Calu3 (cell line): Measurements from ENCODE around the gene CLECL1. TPM values are rescaled to one million over a fixed set of nuclear protein-coding genes. Genes with fewer than 3 reads are reported as not detected.

Experiments
- BruUV-seq: library from RNA; stranded (reverse); fragments of 400-500 nt; replicated peaks from 2 replicates; lab custom pipeline; 2021; lab: Mats Ljungman, UMichigan
- CTCF ChIA-PET: fragments of 300-600 bp; sonication (Branson Sonifier 250); formaldehyde crosslinking; loops from one replicate; lab custom pipeline; 2022; ENCODE audit warnings: antibody characterized with exemption; lab: Charles Lee
- DNase-seq: peaks from one replicate; pipeline ENCODE4 v3.0.0; 2022
- H3K27ac Mint-ChIP-seq: one replicate; pipeline ENCODE4 v1.8.0; 2022; ENCODE audit warnings: mixed read lengths; ENCODE audit not compliant: unreplicated experiment
- H3K27me3 Mint-ChIP-seq: one replicate; pipeline ENCODE4 v1.8.0; 2022; ENCODE audit warnings: mixed read lengths; ENCODE audit not compliant: unreplicated experiment
- H3K36me3 Mint-ChIP-seq: one replicate; pipeline ENCODE4 v1.8.0; 2022; ENCODE audit warnings: mild to moderate bottlenecking, moderate library complexity, mixed read lengths; ENCODE audit not compliant: insufficient read depth, unreplicated experiment
- H3K4me1 Mint-ChIP-seq: one replicate; pipeline ENCODE4 v1.8.0; 2022; ENCODE audit warnings: mild to moderate bottlenecking, low read depth, mixed read lengths; ENCODE audit not compliant: unreplicated experiment
- H3K4me3 Mint-ChIP-seq: one replicate; pipeline ENCODE4 v1.8.0; 2022; ENCODE audit warnings: mild to moderate bottlenecking, low read depth, moderate library complexity, mixed read lengths; ENCODE audit not compliant: unreplicated experiment
- H3K9me3 Mint-ChIP-seq: one replicate; pipeline ENCODE4 v1.8.0; 2022; ENCODE audit warnings: low read depth, mixed read lengths; ENCODE audit not compliant: unreplicated experiment
- intact Hi-C: fragments of 100-400 bp; cut with micrococcal nuclease; formaldehyde crosslinking; loops from one replicate; pipeline ENCODE4 v1.10.0; 2022; ENCODE audit not compliant: unreplicated experiment
- total RNA-seq: library from RNA; stranded (reverse); gene quantifications from 2 replicates; pipeline ENCODE4 v1.2.3, GENCODE V29; 2022
- TF ChIP-seq, protein P1 (sequence below): fragments of 200-600 bp; IDR thresholded peaks from one replicate; pipeline ENCODE4 v1.8.0; 2022; ENCODE audit warnings: antibody characterized with exemption; ENCODE audit not compliant: unreplicated experiment

CLECL1 gene
- total RNA-seq, 1 experiment from 2014 or later = not detected

DNA sequence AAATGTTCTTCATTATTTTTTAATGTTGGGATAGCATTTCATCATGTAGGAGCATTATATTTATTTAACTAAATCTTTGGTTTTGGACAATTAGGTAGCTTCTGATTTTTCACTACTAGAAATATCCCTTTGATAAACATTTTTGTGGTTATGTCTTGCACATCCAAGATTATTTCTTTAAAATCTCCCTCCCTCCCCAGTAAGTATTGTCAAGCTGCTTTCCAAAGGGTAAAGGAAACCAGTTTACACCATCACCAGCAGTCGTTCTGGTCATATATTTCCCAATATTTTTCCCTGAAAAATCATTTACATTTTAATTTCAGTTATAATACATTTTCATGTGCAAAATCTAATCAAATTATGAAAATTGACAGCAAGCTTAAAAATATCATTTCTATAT, 16.7 kb upstream of the CLECL1 start:
- Mint-ChIP-seq H3K4me3 (no peak overlapping the region), H3K27me3 (no peaks in the 10 kb centered on the region), H3K36me3 (no peaks in the 10 kb centered on the region), H3K27ac (no peak overlapping the region), H3K4me1 (peaks cover 5% of the 10 kb centered on the region), H3K9me3 (no peaks in the 10 kb centered on the region)
- CTCF ChIA-PET = interaction anchor here (1.0 to 5.7 kb wide), 6 partner anchors 18 to 260 kb away, joined by 3 to 102 read pairs (median 6); no protein-coding TSS in a partner anchor
- no peak for DNase-seq
- BruUV-seq = no TSS peak
- TF ChIP-seq, protein P1, sequence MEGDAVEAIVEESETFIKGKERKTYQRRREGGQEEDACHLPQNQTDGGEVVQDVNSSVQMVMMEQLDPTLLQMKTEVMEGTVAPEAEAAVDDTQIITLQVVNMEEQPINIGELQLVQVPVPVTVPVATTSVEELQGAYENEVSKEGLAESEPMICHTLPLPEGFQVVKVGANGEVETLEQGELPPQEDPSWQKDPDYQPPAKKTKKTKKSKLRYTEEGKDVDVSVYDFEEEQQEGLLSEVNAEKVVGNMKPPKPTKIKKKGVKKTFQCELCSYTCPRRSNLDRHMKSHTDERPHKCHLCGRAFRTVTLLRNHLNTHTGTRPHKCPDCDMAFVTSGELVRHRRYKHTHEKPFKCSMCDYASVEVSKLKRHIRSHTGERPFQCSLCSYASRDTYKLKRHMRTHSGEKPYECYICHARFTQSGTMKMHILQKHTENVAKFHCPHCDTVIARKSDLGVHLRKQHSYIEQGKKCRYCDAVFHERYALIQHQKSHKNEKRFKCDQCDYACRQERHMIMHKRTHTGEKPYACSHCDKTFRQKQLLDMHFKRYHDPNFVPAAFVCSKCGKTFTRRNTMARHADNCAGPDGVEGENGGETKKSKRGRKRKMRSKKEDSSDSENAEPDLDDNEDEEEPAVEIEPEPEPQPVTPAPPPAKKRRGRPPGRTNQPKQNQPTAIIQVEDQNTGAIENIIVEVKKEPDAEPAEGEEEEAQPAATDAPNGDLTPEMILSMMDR = no peak
- intact Hi-C loops = loop anchor here (1.0 to 10.0 kb wide), 3 partner anchors 49 to 391 kb away; partner anchors contain the start of gene CLEC12B

DNA sequence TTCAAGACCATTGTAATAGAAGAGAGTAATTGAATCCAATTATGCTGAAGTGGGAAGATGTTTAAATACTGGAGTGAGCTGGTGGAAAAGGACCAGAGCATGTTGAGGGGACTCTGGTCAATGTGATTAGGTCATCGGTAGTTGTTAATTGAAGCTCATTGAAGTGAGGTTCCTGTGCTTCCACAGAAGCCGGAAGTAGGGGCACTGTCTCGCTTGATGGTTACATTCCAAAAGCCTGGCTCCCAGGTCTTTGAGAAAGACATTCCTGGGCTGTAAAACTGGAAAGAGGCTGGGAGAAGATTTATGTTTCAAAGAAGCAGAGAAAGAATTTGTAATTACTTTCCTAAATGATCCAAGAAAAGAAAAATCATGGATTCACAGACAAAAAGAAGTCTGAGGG, 12.3 kb upstream of the CLECL1 start:
- H3K27me3 Mint-ChIP-seq = no peaks in the 10 kb centered on the region
- peaks cover 33% of the 10 kb centered on the region for H3K4me1 Mint-ChIP-seq
- no peak overlapping the region for H3K4me3 Mint-ChIP-seq
- no TSS peak for BruUV-seq
- H3K36me3 Mint-ChIP-seq = peaks cover 3% of the 10 kb centered on the region
- intact Hi-C loops = loop anchor here (10.0 kb wide), 1 partner anchor 270 kb away; the partner anchor contains the start of gene CLEC12B
- no peak overlapping the region for H3K27ac Mint-ChIP-seq
- TF ChIP-seq, protein P1 = no peak
- no peak for DNase-seq
- CTCF ChIA-PET = interaction anchor here (0.8 kb wide), 1 partner anchor 53 kb away, joined by 3 read pairs; no protein-coding TSS in a partner anchor
- no peaks in the 10 kb centered on the region for H3K9me3 Mint-ChIP-seq

DNA sequence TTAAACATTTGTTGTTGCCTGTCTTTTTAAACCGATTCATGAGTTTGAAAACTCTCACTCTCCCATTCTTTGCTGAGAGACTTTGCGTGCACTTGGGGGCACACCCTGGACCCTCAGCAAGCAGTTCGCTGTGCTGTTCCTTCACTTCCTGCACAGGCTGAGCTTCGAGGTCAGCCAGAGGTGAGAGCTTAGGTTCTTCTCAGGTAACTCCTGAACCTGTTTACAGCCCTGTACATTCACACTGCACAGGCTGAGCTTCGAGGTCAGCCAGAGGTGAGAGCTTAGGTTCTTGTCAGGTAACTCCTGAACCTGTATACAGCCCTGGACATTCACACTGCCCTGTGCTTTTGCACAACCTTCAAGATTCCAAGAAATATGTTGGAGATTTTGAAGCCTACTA, 9.8 kb upstream of the CLECL1 start:
- TF ChIP-seq, protein P1 = no peak
- intact Hi-C loops = loop anchor here (10.0 kb wide), 1 partner anchor 272 kb away; the partner anchor contains the start of gene CLEC12B
- Mint-ChIP-seq H3K27me3 (no peaks in the 10 kb centered on the region), H3K4me3 (peak overlapping the region; percentile 27), H3K27ac (peak overlapping the region; percentile 63), H3K4me1 (peaks cover 35% of the 10 kb centered on the region), H3K36me3 (peaks cover 5% of the 10 kb centered on the region), H3K9me3 (no peaks in the 10 kb centered on the region)
- no TSS peak for BruUV-seq
- CTCF ChIA-PET = interaction anchor here (0.6 to 2.1 kb wide), 16 partner anchors 14 to 411 kb away, joined by 3 to 17 read pairs (median 4); no protein-coding TSS in a partner anchor
- peak; percentile 13 for DNase-seq

DNA sequence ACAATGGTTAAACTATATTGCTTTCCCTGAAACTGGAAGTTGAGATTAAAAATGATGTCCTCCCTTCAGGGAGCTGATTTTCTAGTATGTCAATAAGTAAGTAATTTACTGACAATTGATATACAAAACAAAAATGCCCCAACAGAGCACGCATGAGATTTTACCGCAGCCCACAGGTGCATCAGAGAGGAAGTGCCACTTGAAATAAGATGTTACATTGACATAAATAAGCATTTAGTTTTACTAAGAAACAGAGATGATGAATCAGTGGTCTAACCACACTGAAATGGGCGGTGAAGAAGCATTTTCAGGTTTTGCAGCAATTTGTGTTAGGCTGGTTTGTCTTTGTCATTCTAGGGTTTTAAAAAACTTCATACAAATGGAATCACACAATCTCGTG, 8.8 kb upstream of the CLECL1 start:
- intact Hi-C loops = loop anchor here (10.0 kb wide), 1 partner anchor 273 kb away; the partner anchor contains the start of gene CLEC12B
- CTCF ChIA-PET = interaction anchor here (0.9 to 2.1 kb wide), 3 partner anchors 34 to 181 kb away, joined by 3 to 17 read pairs (median 8); no protein-coding TSS in a partner anchor
- no peak overlapping the region for H3K4me3 Mint-ChIP-seq
- peaks cover 5% of the 10 kb centered on the region for H3K36me3 Mint-ChIP-seq
- H3K27ac Mint-ChIP-seq = no peak overlapping the region
- H3K4me1 Mint-ChIP-seq = peaks cover 41% of the 10 kb centered on the region
- DNase-seq = no peak
- no peaks in the 10 kb centered on the region for H3K27me3 Mint-ChIP-seq
- no TSS peak for BruUV-seq
- TF ChIP-seq, protein P1 = no peak
- no peaks in the 10 kb centered on the region for H3K9me3 Mint-ChIP-seq
